SJCRH30 (cell line): Measurements from ENCODE around the gene GRIN3A. TPM values are rescaled to one million over a fixed set of nuclear protein-coding genes. Genes with fewer than 3 reads are reported as not detected.
"Not testable (repeated sequence)": the region's sequence is repeated elsewhere in the genome, so short reads cannot be mapped to it uniquely, and the experiment has no call there.

ENCODE experiments used
- DNase-seq, 2 experiments: peaks; one replicate each; pipeline ENCODE4 v3.0.0-alpha.2; 2015 to 2020
- H3K27ac ChIP-seq: fragments of 250-450 bp; sonication (Bioruptor Pico); 2 replicates; pipeline ENCODE4 v1.5.1; 2020; ENCODE audit warnings: mild to moderate bottlenecking, moderate library complexity
- H3K27me3 ChIP-seq: fragments of 250-450 bp; sonication (Bioruptor Pico); 2 replicates; pipeline ENCODE4 v1.5.1; 2020; ENCODE audit warnings: mild to moderate bottlenecking, moderate library complexity
- H3K36me3 ChIP-seq: fragments of 250-450 bp; sonication (Bioruptor Pico); 2 replicates; pipeline ENCODE4 v1.5.1; 2020; ENCODE audit warnings: mild to moderate bottlenecking, moderate library complexity
- H3K4me1 ChIP-seq: fragments of 250-450 bp; sonication (Bioruptor Pico); 2 replicates; pipeline ENCODE4 v1.5.1; 2020; ENCODE audit warnings: mild to moderate bottlenecking, moderate library complexity
- H3K4me3 ChIP-seq: fragments of 250-450 bp; sonication (Bioruptor Pico); 2 replicates; pipeline ENCODE4 v1.5.1; 2020; ENCODE audit warnings: mild to moderate bottlenecking, moderate library complexity
- H3K9me3 ChIP-seq: fragments of 250-450 bp; sonication (Bioruptor Pico); replicated peaks from 2 replicates; pipeline ENCODE4 v1.5.1; 2020; ENCODE audit warnings: mild to moderate bottlenecking, moderate library complexity
- total RNA-seq: library from RNA; depleted of rRNA; stranded (reverse); fragments of >200 nt; shearing (Covaris generic); gene quantifications from 2 replicates; pipeline ENCODE4 v1.2.3, GENCODE V29; 2014

Gene GRIN3A
- total RNA-seq, 1 experiment from 2014 or later = not detected

- H3K9me3 ChIP-seq = no peaks in the 10 kb centered on the region
- H3K36me3 ChIP-seq = peaks cover 61% of the 10 kb centered on the region
- no peak overlapping the region for H3K4me3 ChIP-seq
- peak; percentile 38 to 41 for DNase-seq
- H3K4me1 ChIP-seq = no peaks in the 10 kb centered on the region
- no peak overlapping the region for H3K27ac ChIP-seq
- H3K27me3 ChIP-seq = no peaks in the 10 kb centered on the region
These were observed 174.2 kb downstream of the GRIN3A start for GRCh38 chr9:101564252-101564651.

DNA sequence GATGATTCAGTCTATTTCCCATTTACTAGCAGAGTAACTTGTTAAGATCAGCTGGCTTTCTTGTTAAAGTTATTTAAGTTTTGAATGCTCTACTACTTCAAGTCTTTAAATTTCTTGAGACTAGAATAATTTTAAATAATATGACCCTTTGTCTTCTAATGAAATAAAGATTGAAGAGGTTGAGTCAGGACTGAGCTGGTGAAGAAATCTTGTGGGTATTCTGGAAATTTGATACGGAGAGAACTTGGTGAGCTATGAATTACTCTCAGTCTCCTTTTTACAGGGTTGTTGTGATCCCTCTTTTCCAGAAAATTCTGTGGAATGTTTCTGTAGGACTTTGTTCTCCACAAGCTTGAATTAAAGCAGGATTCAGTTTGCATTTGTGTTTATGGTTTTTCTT, 175.5 kb downstream of the GRIN3A start:
- H3K4me3 ChIP-seq = no peak overlapping the region
- no peaks in the 10 kb centered on the region for H3K9me3 ChIP-seq
- H3K36me3 ChIP-seq = peaks cover 74% of the 10 kb centered on the region
- no peaks in the 10 kb centered on the region for H3K4me1 ChIP-seq
- DNase-seq = no peak
- no peak overlapping the region for H3K27ac ChIP-seq
- H3K27me3 ChIP-seq = no peaks in the 10 kb centered on the region

- no peaks in the 10 kb centered on the region for H3K4me1 ChIP-seq
- H3K36me3 ChIP-seq = peaks cover 82% of the 10 kb centered on the region
- H3K27me3 ChIP-seq = no peaks in the 10 kb centered on the region
- H3K27ac ChIP-seq = no peak overlapping the region
- no peak for DNase-seq
- no peaks in the 10 kb centered on the region for H3K9me3 ChIP-seq
- no peak overlapping the region for H3K4me3 ChIP-seq
These were observed 176.7 kb downstream of the GRIN3A start for GRCh38 chr9:101561740-101562139.

DNA sequence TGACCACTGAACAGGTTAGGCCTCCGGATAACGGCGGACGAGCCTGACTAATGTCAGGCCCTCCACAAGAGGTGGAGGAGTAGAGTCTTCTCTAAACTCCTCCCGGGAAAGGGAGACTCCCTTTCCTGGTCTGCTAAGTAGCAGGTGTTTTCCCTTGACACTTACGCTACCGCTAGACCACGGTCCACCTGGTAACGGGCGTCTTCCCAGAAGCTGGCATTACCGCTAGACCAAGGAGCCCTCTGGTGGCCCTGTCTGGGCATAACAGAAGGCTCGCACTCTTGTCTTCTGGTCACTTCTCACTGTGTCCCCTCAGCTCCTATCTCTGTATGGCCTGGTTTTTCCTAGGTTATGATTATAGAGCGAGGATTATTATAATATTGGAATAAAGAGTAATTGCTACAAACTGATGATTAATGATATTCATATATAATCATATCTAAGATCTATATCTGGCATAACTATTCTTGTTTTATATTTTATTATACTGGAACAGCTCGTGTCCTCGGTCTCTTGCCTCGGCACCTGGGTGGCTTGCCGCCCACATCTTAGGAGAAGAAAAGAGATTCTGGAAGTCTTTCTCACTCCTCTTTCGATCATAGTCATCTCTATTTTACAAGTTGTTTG, 188.9 kb downstream of the GRIN3A start:
- H3K27ac ChIP-seq, H3K4me1 ChIP-seq, H3K4me3 ChIP-seq, H3K9me3 ChIP-seq, H3K27me3 ChIP-seq: not testable (repeated sequence)
- H3K36me3 ChIP-seq = peaks cover 92% of the 10 kb centered on the region
- DNase-seq = peak; percentile 22 to 32

DNA sequence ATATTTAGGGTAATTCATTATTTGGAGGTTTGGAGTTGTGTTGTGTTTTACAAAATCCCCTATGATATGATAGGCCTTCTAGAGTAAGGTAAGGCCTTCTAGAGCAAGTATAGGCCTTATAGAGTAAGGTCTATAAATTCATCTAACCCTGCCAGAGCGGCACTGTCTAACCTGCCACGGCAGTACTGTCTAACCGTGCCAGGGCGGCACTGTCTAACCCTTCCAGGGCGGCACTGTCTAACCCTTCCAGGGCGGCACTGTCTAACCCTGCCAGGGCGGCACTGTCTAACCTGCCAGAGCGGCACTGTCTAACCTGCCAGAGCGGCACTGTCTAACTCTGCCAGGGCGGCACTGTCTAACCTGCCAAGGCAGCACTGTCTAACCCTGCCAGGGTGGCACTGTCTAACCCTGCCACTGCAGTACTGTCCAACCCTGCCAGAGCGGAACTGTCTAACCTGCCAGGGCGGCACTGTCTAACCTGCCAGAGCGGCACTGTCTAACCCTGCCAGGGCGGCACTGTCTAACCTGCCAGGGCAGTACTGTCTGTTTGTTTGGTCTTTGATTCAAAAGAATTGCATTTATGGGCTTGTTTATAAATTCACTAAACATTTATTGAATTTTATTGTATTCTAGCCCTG, 195.2 kb downstream of the GRIN3A start:
- H3K4me1 ChIP-seq = no peaks in the 10 kb centered on the region
- H3K9me3 ChIP-seq = no peaks in the 10 kb centered on the region
- peaks cover 74% of the 10 kb centered on the region for H3K36me3 ChIP-seq
- no peak for DNase-seq
- no peaks in the 10 kb centered on the region for H3K27me3 ChIP-seq
- no peak overlapping the region for H3K4me3 ChIP-seq
- no peak overlapping the region for H3K27ac ChIP-seq

DNA sequence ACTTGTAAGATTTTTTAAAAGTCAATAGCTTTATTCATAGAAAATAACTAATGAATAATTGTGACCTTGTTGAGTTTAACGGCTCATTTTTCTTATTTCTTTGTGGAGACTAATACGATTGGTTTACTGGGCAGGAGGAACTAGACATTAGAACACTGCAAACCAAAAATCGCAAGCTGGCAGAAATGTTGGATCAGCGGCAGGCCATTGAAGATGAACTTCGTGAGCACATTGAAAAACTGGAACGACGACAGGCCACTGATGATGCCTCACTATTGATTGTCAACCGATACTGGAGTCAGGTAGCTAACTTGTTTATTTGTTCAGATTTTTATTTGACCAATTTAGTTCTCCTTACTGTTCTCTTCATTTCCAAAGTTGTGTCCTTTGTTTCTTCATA, 198.4 kb downstream of the GRIN3A start:
- DNase-seq = no peak
- H3K4me3 ChIP-seq = no peak overlapping the region
- H3K36me3 ChIP-seq = peaks cover 65% of the 10 kb centered on the region
- H3K4me1 ChIP-seq = peaks cover 3% of the 10 kb centered on the region; the same call in 1 of the 2 replicates
- no peaks in the 10 kb centered on the region for H3K9me3 ChIP-seq
- H3K27ac ChIP-seq = no peak overlapping the region
- no peaks in the 10 kb centered on the region for H3K27me3 ChIP-seq

- peak; percentile 44 to 65 for DNase-seq
- Histone ChIP-seq H3K36me3 (peaks cover 42% of the 10 kb centered on the region), H3K9me3 (no peaks in the 10 kb centered on the region), H3K27ac (no peak overlapping the region), H3K4me1 (peaks cover 6% of the 10 kb centered on the region; the same call in 1 of the 2 replicates), H3K27me3 (no peaks in the 10 kb centered on the region), H3K4me3 (no peak overlapping the region)
These were observed 201.5 kb downstream of the GRIN3A start for GRCh38 chr9:101536938-101537337.

- Histone ChIP-seq H3K27me3 (no peaks in the 10 kb centered on the region), H3K9me3 (no peaks in the 10 kb centered on the region), H3K27ac (no peak overlapping the region), H3K36me3 (peaks cover 36% of the 10 kb centered on the region), H3K4me3 (no peak overlapping the region), H3K4me1 (peaks cover 6% of the 10 kb centered on the region; the same call in 1 of the 2 replicates)
- DNase-seq = no peak
These were observed 202.1 kb downstream of the GRIN3A start for GRCh38 chr9:101536351-101536750.

- H3K27me3 ChIP-seq = no peaks in the 10 kb centered on the region
- H3K4me3 ChIP-seq = peak within 1 kb of the TSS; percentile 78
- peaks cover 6% of the 10 kb centered on the region; the same call in 1 of the 2 replicates for H3K4me1 ChIP-seq
- peak within 1 kb of the TSS; percentile 89 for H3K27ac ChIP-seq
- peaks cover 22% of the 10 kb centered on the region for H3K36me3 ChIP-seq
- peak; percentile 99 to 100 for DNase-seq
- no peaks in the 10 kb centered on the region for H3K9me3 ChIP-seq
These were observed 204.9 kb downstream of the GRIN3A start, which contains the start of gene RNF20 for GRCh38 chr9:101533334-101534204. Gene RNF20, plus strand, starts transcription at chr9:101533853. Its CDS starts 1,571 bp downstream, at chr9:101535424.

GRCh38 chr9:101530076-101530711, 208.3 kb downstream of the GRIN3A start:
- DNase-seq = peak; percentile 66 to 89
- H3K9me3 ChIP-seq = no peaks in the 10 kb centered on the region
- no peak overlapping the region for H3K4me3 ChIP-seq
- H3K36me3 ChIP-seq = no peaks in the 10 kb centered on the region; the same call in 1 of the 2 replicates
- H3K27ac ChIP-seq = no peak overlapping the region
- H3K27me3 ChIP-seq = no peaks in the 10 kb centered on the region
- H3K4me1 ChIP-seq = peaks cover 3% of the 10 kb centered on the region; the same call in 1 of the 2 replicates

- DNase-seq = no peak
- Histone ChIP-seq H3K36me3 (no peaks in the 10 kb centered on the region), H3K4me3 (no peak overlapping the region), H3K4me1 (peaks cover 3% of the 10 kb centered on the region; the same call in 1 of the 2 replicates), H3K27ac (no peak overlapping the region), H3K9me3 (no peaks in the 10 kb centered on the region), H3K27me3 (no peaks in the 10 kb centered on the region)
These were observed 210.4 kb downstream of the GRIN3A start for GRCh38 chr9:101528015-101528414.

GRCh38 chr9:101527066-101527465, 211.4 kb downstream of the GRIN3A start:
- Histone ChIP-seq H3K4me1 (no peaks in the 10 kb centered on the region), H3K27me3 (no peaks in the 10 kb centered on the region), H3K9me3 (no peaks in the 10 kb centered on the region), H3K27ac (no peak overlapping the region), H3K36me3 (no peaks in the 10 kb centered on the region), H3K4me3 (no peak overlapping the region)
- DNase-seq = no peak

DNA sequence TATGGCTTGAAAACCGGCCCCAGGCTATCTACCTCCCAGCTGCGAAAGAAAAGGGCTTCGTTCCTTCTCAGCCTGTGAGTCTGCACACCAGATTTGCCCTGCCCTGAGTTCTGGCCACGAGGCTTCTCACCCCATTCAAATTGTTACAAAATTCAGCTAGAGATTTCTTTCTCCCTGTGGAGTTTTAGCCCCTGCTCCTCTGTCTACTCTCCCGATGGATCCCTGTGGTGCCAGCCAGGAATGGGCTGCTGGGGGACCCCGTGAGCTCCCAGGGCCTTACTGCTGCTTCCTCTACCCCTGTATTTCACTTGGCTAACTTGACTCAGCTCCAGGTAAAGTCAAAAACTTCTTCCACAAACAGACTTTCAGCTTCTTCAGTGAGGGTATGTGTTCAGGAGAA, 214.1 kb downstream of the GRIN3A start:
- H3K27ac ChIP-seq = no peak overlapping the region
- no peaks in the 10 kb centered on the region for H3K36me3 ChIP-seq
- H3K4me1 ChIP-seq = no peaks in the 10 kb centered on the region
- DNase-seq = no peak
- no peaks in the 10 kb centered on the region for H3K27me3 ChIP-seq
- H3K4me3 ChIP-seq = no peak overlapping the region
- no peaks in the 10 kb centered on the region for H3K9me3 ChIP-seq
